IMR-90 (cell line): ENCODE results near the gene ITFG2.

Source experiments
- BHLHE40 ChIP-seq: fragments of 150-350 bp; IDR thresholded peaks from 2 replicates; pipeline ENCODE4 v1.6.1; 2016; ENCODE audit warnings: mild to moderate bottlenecking, low read depth, low read length
- CTCF ChIP-seq: conservative IDR thresholded peaks from 2 replicates; pipeline ENCODE4 v1.5.1; 2012; ENCODE audit warnings: mild to moderate bottlenecking, low read depth, low read length, improper control_type of control experiment
- MXI1 ChIP-seq: IDR thresholded peaks from 2 replicates; pipeline ENCODE4 v1.6.1; 2012; ENCODE audit warnings: low read depth, mild to moderate bottlenecking, low read length, moderate library complexity, borderline replicate concordance
- POLR2A ChIP-seq: IDR thresholded peaks from 2 replicates; pipeline ENCODE4 v1.6.1; 2012; ENCODE audit warnings: mild to moderate bottlenecking, low read depth, low read length
- RCOR1 ChIP-seq: IDR thresholded peaks from 2 replicates; pipeline ENCODE4 v1.6.1; 2012; ENCODE audit warnings: mild to moderate bottlenecking, low read length, improper control_type of control experiment; ENCODE audit not compliant: insufficient replicate concordance

DNA sequence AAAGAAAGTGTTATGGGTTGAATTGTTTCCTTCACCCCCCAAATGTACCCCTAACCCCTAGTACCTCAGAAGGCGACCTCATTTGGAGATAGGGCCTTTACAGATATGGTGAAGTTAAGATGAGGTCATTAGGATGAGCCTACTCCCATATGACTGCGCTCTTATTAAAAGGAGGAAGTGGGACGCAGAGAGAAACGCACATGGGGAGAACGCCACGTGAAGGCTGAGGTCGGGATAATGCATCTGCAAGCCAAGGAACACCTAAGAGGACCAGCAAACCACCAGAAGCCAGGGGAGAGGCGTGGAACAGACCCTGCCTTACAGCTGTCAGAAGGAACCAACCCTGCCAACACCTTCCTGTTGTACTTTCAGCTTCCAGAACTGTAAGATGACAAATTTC, 24.1 kb downstream of the ITFG2 start:
- TF ChIP-seq CTCF (no peak), MXI1 (no peak), POLR2A (no peak), RCOR1 (no peak), BHLHE40 (no peak)
